DMS53 (cell line): Measurements from ENCODE around the gene YKT6.

Experiments
- DNase-seq: peaks from one replicate; lab custom pipeline; 2025; lab: John Stamatoyannopoulos, UW

The YKT6 gene

DNA sequence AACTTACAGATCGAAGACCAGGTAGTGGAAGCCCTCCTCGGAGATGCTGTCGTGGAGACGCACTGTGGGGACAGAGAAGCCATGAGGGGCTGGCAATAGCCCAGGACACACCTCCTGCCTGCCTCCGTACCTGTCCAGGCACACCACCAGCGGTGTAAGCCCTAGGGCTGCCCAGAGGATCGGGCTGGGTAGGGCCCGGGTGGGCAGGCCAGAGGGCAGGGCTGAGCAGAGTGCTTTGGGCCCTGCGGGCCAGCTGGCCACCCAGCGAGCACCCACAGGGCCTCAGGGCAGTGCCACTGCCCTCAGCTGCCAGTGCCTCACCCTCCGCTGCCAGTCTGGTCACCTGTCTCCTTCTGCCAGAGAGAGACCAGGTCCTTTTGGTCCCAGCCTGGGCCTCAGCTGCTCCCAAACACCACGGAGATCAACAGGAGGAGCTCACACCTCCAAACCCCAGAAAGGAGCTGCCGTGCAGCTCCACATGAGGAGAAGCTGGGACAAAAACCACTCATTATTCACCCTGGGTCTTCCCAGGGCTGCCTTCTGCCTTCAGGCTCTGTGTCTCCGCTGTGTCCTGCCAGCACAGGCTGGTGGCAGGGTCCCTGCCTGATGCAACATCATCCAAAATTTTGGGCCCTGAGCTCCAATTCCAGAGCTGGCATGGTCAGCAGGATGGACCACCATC is 58.2 kb downstream of the YKT6 start:
- no peak for DNase-seq

DNA sequence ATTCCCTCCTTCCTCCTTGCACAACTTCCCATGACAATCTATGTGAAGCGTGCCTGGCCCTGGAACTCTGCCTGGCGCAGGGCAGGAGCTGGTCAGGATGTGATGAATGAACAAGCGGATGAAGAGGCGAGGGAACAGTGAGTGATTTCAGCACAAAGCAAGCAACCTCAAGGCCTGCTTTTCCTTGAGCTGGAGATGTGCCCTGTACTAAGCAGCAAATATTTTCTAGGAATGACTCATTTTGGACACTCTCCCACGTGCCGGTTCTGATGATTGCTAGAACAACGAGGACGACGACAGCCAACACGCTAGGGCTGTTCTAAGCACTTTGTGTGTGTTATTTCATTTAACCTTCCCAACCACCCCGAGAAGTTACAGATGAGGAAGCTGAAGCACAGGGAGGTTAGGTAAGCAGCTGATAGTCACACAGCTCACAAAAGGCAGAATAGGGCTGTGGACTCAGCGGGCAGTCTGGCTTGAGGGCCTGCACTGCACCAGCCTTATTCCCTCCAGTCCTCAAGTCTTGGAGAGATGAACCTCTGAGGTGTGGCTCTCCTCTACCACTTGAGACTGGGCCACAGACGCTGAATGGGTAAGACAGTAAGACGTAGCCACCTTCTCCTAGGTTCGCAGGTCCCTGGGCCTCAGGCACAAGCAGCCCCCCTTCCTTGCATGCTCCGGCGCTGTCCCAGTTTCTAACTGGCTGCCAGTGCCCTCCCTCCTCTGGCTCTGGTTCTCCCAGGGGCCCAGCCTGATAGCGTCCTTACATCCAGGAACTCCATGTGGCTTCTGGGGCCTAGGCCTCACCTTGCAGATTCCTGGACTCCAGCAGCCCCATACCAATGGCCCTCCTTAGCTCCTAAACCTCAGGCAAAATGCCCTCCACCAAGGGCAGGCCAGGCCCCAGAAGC is 59.0 kb downstream of the YKT6 start:
- DNase-seq, result no peak

DNA sequence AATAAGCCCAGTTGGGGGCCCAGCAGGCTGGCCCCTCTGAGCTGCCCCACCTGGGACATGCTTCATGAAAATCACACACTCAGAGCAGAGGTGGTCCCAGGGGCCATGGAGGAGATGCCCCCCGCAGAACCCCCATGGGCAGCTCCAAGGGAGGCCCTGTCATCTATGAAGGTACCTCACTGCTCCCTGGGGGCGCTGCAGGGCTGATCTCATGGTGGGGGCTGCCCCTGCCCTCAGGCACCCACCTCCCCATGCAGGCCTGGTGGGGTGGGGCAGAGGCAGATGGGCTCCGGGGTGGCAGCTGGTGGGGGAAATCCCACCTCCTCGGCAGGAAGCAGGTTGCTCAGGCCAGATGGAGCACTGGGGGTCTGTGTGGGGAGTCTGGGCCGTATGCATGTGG is 60.5 kb downstream of the YKT6 start:
- DNase-seq, result no peak

DNA sequence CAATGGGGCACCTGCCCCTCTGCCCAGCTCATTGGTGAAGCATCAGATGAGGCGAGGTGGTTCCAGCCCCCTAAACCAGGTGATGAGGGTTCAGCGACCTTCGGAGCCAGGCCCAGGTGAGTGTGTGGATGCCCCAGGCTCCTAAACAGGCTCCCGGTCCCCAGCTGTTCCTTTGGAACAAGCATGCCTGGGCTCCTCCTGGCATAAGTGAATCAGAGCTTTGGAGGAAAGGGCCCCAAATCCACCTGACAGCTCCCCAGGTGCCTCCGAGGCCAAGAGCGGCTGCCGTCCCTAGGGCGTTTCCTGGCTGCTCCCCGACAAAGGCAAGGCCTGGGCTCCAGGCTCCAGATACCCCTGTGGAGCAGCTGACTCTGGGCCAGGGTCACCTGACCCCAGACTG is 61.3 kb downstream of the YKT6 start:
- no peak for DNase-seq

DNA sequence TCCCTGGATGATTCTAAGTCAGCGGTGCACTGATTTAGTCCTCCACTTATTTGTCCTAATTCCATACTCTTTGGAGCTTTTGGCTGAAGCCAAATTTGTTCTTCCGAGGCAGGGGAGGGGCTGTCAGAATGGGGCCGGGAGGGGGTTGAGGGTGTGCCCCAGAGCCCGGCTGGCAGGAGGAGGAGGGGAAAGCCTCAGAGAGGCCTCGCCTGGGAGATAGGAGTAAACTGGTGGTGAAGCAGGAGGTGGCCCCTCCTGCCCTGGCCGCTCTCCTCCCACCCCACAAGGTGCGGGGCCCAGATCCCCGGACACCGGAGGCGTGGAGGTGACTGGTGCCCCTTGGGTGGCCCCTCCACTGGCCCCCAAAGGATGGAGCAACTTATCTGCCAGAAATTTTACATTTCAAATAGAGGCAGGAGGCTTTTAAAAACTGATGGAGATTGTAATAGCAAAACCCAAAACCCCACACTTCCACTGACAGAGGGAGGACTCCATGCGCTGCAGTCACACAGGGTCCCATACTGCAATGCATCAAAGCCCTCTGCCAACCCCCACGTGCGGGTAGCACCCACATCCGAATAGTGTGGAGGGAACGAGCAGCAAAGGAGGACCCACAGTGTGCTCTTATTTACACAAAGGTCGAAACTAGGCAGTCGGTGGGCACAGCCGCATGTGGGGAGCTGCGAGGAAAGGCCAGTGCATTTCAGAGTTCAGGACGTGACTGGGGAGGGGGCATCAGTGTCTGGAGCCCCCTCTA is 62.7 kb downstream of the YKT6 start:
- peak; percentile 53 for DNase-seq
